Suppressor macrophage (primary cell): ENCODE measurements around the gene DCLK2.
"Not testable (repeated sequence)": the region's sequence is repeated elsewhere in the genome, so short reads cannot be mapped to it uniquely, and the experiment has no call there.

Experiments used
- DNase-seq, 4 experiments: peaks; one replicate each; pipeline ENCODE4 v3.0.0-alpha.2; 2020 to 2022

The DCLK2 gene

GRCh38 chr4:150155391-150155790, 77.1 kb downstream of the DCLK2 start:
- no peak for DNase-seq

GRCh38 chr4:150156543-150156942, 78.3 kb downstream of the DCLK2 start:
- DNase-seq: no peak

- no peak for DNase-seq
Observed at GRCh38 chr4:150158041-150158440, 79.8 kb downstream of the DCLK2 start.

GRCh38 chr4:150160473-150160872, 82.2 kb downstream of the DCLK2 start:
- DNase-seq: no peak

GRCh38 chr4:150161109-150161508, 82.9 kb downstream of the DCLK2 start:
- DNase-seq: no peak

GRCh38 chr4:150162020-150162419, 83.8 kb downstream of the DCLK2 start:
- not testable (repeated sequence) for DNase-seq

- no peak for DNase-seq
Observed at GRCh38 chr4:150164055-150164454, 85.8 kb downstream of the DCLK2 start.

- DNase-seq: no peak
Observed at GRCh38 chr4:150164956-150165629, 86.8 kb downstream of the DCLK2 start.

- no peak for DNase-seq
Observed at GRCh38 chr4:150167054-150167453, 88.8 kb downstream of the DCLK2 start.

GRCh38 chr4:150173432-150173861, 95.2 kb downstream of the DCLK2 start:
- no peak for DNase-seq

- peak; percentile 18 to 50 (median 38) for DNase-seq
Observed at GRCh38 chr4:150173982-150174398, 95.7 kb downstream of the DCLK2 start.

- no peak for DNase-seq
Observed at GRCh38 chr4:150176547-150176946, 98.3 kb downstream of the DCLK2 start.

GRCh38 chr4:150178161-150178560, 99.9 kb downstream of the DCLK2 start:
- DNase-seq: no peak

- DNase-seq: peak in 2 of 4 experiments; percentile 3 to 24
Observed at GRCh38 chr4:150181536-150181935, 103.3 kb downstream of the DCLK2 start.

- DNase-seq: no peak
Observed at GRCh38 chr4:150182794-150183193, 104.5 kb downstream of the DCLK2 start.

- DNase-seq: not testable (repeated sequence)
Observed at GRCh38 chr4:150185033-150185432, 106.8 kb downstream of the DCLK2 start.

- no peak for DNase-seq
Observed at GRCh38 chr4:150192986-150193385, 114.7 kb downstream of the DCLK2 start.

GRCh38 chr4:150197256-150197655, 119.0 kb downstream of the DCLK2 start:
- not testable (repeated sequence) for DNase-seq

GRCh38 chr4:150199056-150199455, 120.8 kb downstream of the DCLK2 start:
- DNase-seq: no peak

GRCh38 chr4:150205016-150205415, 126.8 kb downstream of the DCLK2 start:
- no peak for DNase-seq

- no peak for DNase-seq
Observed at GRCh38 chr4:150206265-150206664, 128.0 kb downstream of the DCLK2 start.

- DNase-seq: no peak
Observed at GRCh38 chr4:150206954-150207353, 128.7 kb downstream of the DCLK2 start.

- DNase-seq: no peak
Observed at GRCh38 chr4:150207871-150208270, 129.6 kb downstream of the DCLK2 start.

- peak; percentile 59 to 80 (median 67) for DNase-seq
Observed at GRCh38 chr4:150209140-150209829, 131.0 kb downstream of the DCLK2 start.
